GM19324 (cell line): ENCODE measurements around the gene PURA.
"Not testable (repeated sequence)": the region's sequence is repeated elsewhere in the genome, so short reads cannot be mapped to it uniquely, and the experiment has no call there.

Source experiments
- ATAC-seq: cut with Tn5 transposase; IDR thresholded peaks from one replicate; pipeline ENCODE4 v1.9.1; 2021; ENCODE audit warnings: mild to moderate bottlenecking, moderate library complexity; ENCODE audit not compliant: unreplicated experiment, low FRiP score

Gene PURA

GRCh38 chr5:140134277-140134935, 20.5 kb downstream of the PURA start:
- ATAC-seq, result no peak

- no peak for ATAC-seq
Measured at GRCh38 chr5:140135127-140135526, 21.2 kb downstream of the PURA start.

- no peak for ATAC-seq
Measured at GRCh38 chr5:140136624-140137023, 22.7 kb downstream of the PURA start.

- no peak for ATAC-seq
Measured at GRCh38 chr5:140140435-140140834, 26.5 kb downstream of the PURA start.

GRCh38 chr5:140141241-140141640, 27.3 kb downstream of the PURA start:
- no peak for ATAC-seq

- ATAC-seq, result no peak
Measured at GRCh38 chr5:140142246-140142645, 28.3 kb downstream of the PURA start.

GRCh38 chr5:140142856-140143255, 28.9 kb downstream of the PURA start:
- no peak for ATAC-seq

- ATAC-seq, result no peak
Measured at GRCh38 chr5:140143521-140144258, 29.8 kb downstream of the PURA start.

GRCh38 chr5:140145256-140145655, 31.3 kb downstream of the PURA start:
- no peak for ATAC-seq

- ATAC-seq, result peak; percentile 71
Measured at GRCh38 chr5:140145818-140146522, 32.1 kb downstream of the PURA start.

GRCh38 chr5:140146523-140146842, 32.6 kb downstream of the PURA start:
- ATAC-seq, result no peak

- no peak for ATAC-seq
Measured at GRCh38 chr5:140147460-140147859, 33.6 kb downstream of the PURA start.

GRCh38 chr5:140148508-140148907, 34.6 kb downstream of the PURA start:
- no peak for ATAC-seq

GRCh38 chr5:140150201-140150600, 36.3 kb downstream of the PURA start:
- ATAC-seq, result no peak

GRCh38 chr5:140151144-140152021, 37.5 kb downstream of the PURA start:
- no peak for ATAC-seq

GRCh38 chr5:140152022-140152999, 38.4 kb downstream of the PURA start:
- no peak for ATAC-seq

GRCh38 chr5:140153255-140153654, 39.3 kb downstream of the PURA start:
- no peak for ATAC-seq

- ATAC-seq, result no peak
Measured at GRCh38 chr5:140153905-140154304, 40.0 kb downstream of the PURA start.

- not testable (repeated sequence) for ATAC-seq
Measured at GRCh38 chr5:140154710-140155381, 40.9 kb downstream of the PURA start.
